ENCODE data around the gene UQCRC2.

- TF ChIP-seq, protein P1, sequence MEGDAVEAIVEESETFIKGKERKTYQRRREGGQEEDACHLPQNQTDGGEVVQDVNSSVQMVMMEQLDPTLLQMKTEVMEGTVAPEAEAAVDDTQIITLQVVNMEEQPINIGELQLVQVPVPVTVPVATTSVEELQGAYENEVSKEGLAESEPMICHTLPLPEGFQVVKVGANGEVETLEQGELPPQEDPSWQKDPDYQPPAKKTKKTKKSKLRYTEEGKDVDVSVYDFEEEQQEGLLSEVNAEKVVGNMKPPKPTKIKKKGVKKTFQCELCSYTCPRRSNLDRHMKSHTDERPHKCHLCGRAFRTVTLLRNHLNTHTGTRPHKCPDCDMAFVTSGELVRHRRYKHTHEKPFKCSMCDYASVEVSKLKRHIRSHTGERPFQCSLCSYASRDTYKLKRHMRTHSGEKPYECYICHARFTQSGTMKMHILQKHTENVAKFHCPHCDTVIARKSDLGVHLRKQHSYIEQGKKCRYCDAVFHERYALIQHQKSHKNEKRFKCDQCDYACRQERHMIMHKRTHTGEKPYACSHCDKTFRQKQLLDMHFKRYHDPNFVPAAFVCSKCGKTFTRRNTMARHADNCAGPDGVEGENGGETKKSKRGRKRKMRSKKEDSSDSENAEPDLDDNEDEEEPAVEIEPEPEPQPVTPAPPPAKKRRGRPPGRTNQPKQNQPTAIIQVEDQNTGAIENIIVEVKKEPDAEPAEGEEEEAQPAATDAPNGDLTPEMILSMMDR (IDR thresholded peaks at IDR 0.05) = no peak
- TF ChIP-seq POLR2A (IDR thresholded peaks at IDR 0.05) = no peak
Observed at GRCh38 chr16:21985524-21985923, 32.4 kb downstream of the UQCRC2 start.

All from adrenal gland (tissue), 5 donors.